ENCODE results near the gene AHSG. TPM values are rescaled to one million over a fixed set of nuclear protein-coding genes. Genes with fewer than 3 reads are reported as not detected.
"Not testable (repeated sequence)": the region's sequence is repeated elsewhere in the genome, so short reads cannot be mapped to it uniquely, and the experiment has no call there.

AHSG gene
- total and polyA plus RNA-seq, 5 experiments from 2014 or later, result not detected

DNA sequence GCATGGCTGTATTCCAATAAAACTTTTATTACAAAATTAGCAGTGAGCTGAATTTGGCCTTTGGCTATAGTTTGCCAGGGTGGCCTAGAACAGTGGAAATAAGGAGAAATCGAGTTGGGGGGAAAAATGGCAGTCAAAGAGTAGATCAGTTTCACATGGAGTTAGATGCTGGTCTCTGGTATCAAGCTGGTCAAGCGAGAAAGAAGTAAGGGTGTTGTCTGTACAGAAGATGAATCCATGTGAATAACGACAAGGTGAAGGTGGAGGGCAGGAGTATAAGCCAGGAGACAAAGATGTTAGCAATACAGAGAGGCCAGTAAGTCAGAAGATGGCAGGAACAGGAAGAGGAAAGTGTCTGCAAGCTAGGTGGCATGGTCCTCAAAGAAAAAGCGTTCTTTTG is 11.7 kb downstream of the AHSG start:
- ATAC-seq (no peak), DNase-seq (no peak)
- peaks cover 7 to 15% (median 12%) of the 10 kb centered on the region in 5 donors for H3K27me3 Mint-ChIP-seq
- H3K36me3 Mint-ChIP-seq, result no peaks in the 10 kb centered on the region
- POLR2A ChIA-PET, result no interaction called here
- H3K9me3 Mint-ChIP-seq, result no peaks in the 10 kb centered on the region
- no peaks in the 10 kb centered on the region for H3K4me1 Mint-ChIP-seq
- no peak overlapping the region for H3K4me3 Mint-ChIP-seq
- H3K27ac Mint-ChIP-seq, result no peak overlapping the region

DNA sequence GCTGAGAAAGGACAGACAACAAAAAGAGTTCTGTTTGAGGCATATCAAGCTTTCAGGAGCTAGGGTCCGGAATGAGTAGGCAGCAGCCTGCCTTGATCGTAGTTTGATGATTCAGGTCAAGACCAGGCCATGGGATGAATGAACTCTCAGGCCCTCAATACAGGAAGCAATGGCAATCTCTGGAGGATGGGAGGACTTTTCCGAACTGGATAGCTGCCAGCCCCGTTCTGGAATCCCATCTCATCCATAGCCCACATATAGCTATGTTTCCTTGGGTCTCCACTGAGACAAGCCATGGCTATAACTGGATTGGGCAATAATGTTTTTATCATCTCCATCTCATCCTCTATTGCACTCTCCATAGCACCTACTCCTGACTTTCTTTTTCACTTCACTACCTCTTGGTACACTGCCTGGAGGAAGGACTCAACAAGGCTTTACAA is 12.8 kb downstream of the AHSG start:
- Mint-ChIP-seq H3K27me3 (peaks cover 7 to 17% (median 13%) of the 10 kb centered on the region in 5 donors), H3K4me3 (no peak overlapping the region), H3K27ac (no peak overlapping the region), H3K9me3 (no peaks in the 10 kb centered on the region), H3K36me3 (no peaks in the 10 kb centered on the region), H3K4me1 (no peaks in the 10 kb centered on the region)
- POLR2A ChIA-PET, result no interaction called here
- DNase-seq (no peak), ATAC-seq (no peak)

GRCh38 chr3:186626254-186626847 is 13.5 kb downstream of the AHSG start:
- no peak overlapping the region for H3K4me3 Mint-ChIP-seq
- no peaks in the 10 kb centered on the region for H3K36me3 Mint-ChIP-seq
- ATAC-seq (no peak), DNase-seq (no peak)
- H3K27me3 Mint-ChIP-seq, result peaks cover 7 to 19% (median 11%) of the 10 kb centered on the region in 5 donors
- H3K27ac Mint-ChIP-seq, result no peak overlapping the region
- no peaks in the 10 kb centered on the region for H3K9me3 Mint-ChIP-seq
- H3K4me1 Mint-ChIP-seq, result no peaks in the 10 kb centered on the region
- POLR2A ChIA-PET, result no interaction called here

GRCh38 chr3:186627852-186628414 is 15.1 kb downstream of the AHSG start:
- no peak for DNase-seq
- no peaks in the 10 kb centered on the region for H3K9me3 Mint-ChIP-seq
- H3K27ac Mint-ChIP-seq, result no peak overlapping the region
- H3K36me3 Mint-ChIP-seq, result no peaks in the 10 kb centered on the region
- POLR2A ChIA-PET, result no interaction called here
- peaks cover 3 to 17% (median 4%) of the 10 kb centered on the region in 5 donors for H3K27me3 Mint-ChIP-seq
- no peaks in the 10 kb centered on the region for H3K4me1 Mint-ChIP-seq
- H3K4me3 Mint-ChIP-seq, result no peak overlapping the region
- no peak for ATAC-seq

DNA sequence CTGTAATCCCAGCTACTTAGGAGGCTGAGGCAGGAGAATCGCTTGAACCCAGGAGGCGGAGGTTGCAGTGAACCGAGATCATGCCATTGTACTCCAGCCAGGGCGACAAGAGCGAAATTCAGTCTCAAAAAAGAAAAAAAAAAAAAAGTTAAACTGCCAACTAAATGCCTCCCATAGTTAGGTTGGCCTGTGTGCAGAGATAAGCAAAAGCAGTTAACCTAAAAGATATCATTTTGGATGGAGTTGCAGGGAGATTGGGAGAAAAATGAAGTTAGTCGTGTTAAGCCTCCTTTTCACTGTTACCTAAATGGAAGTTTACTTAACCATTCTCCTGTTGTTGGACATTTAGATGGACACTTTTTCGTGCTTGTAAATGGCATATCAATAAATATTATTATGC is 15.9 kb downstream of the AHSG start:
- no peak for ATAC-seq
- POLR2A ChIA-PET, result no interaction called here
- Mint-ChIP-seq H3K36me3 (no peaks in the 10 kb centered on the region), H3K27me3 (peaks cover 0 to 14% (median 4%) of the 10 kb centered on the region in 5 donors), H3K4me1 (no peaks in the 10 kb centered on the region), H3K4me3 (no peak overlapping the region), H3K27ac (no peak overlapping the region), H3K9me3 (no peaks in the 10 kb centered on the region)
- DNase-seq, result no peak

DNA sequence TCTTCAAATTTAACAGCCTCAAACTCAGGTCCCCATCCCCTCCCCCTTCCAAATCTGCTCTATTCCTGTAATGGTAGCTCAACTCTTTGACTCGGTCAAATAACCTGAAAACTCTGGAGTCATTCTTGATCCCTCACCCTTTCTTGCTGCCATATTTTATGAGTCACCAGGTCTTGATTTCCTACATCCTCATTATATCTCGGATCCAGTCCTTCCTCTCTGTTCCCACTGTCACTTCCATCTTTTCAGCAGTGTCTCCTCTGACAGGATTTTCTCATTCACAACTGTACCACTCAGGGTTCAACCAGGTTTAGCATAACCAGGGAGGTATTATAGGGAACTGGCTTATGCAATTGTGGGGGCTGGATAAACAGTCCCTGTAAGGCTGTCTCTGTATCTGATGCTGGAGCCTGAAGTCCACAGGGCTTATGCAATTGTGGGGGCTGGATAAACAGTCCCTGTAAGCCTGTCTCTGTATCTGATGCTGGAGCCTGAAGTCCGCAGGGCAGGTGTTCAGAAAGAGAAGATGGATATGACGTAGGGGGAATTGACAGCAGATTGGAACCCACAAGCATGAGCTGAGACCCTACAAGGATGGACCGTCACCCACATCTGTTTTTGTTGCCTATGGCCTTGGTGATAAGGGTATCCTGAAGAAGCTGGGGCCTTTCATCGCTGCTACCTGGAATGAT is 18.2 kb downstream of the AHSG start:
- Mint-ChIP-seq H3K9me3 (no peaks in the 10 kb centered on the region), H3K27me3 (peaks cover 0 to 18% (median 4%) of the 10 kb centered on the region in 5 donors), H3K36me3 (no peaks in the 10 kb centered on the region), H3K27ac (no peak overlapping the region), H3K4me3 (no peak overlapping the region), H3K4me1 (no peaks in the 10 kb centered on the region)
- DNase-seq, result no peak
- POLR2A ChIA-PET, result no interaction called here
- no peak for ATAC-seq

DNA sequence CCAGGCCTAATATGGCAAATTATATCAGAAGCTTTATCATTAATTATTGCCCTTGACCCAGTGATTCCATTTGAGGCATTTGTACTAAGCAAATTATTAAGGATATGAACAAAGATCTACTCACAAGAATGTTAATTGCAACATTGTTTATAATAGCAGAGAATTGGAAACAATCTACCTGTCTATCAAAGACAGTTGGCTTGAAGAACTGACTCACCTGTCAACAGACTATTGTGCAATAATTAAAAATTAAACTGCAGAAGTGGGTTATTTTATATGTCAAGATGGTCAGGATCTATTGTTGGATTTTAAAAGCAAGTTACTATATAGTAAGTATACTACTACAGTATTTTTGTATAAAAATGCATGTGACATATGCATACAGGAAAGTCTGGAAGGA is 20.6 kb downstream of the AHSG start:
- Mint-ChIP-seq H3K36me3 (no peaks in the 10 kb centered on the region), H3K27ac (no peak overlapping the region), H3K4me3 (no peak overlapping the region), H3K27me3 (peaks cover 0 to 19% (median 7%) of the 10 kb centered on the region in 5 donors), H3K9me3 (no peaks in the 10 kb centered on the region), H3K4me1 (no peaks in the 10 kb centered on the region)
- POLR2A ChIA-PET, result no interaction called here
- ATAC-seq, result no peak
- no peak for DNase-seq

DNA sequence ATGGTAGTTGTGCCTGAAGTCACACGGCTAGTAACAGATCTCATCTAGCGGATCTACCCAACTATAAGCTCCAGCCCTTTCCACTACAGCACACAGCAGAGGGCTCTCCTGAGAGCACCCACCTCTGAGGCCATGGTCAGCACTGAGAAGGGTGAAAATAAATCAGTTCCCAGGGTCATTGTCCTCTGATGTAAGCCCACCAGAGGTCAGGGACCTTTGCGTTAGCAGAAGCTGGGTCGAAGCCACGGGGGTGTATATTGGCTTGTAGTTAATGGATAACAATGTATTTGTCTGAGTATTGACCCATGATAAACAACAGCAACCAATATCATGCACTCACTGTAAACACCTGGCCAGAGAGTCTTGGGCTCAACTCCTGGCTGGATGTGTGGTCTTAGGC is 21.3 kb downstream of the AHSG start:
- H3K9me3 Mint-ChIP-seq, ATAC-seq, H3K4me3 Mint-ChIP-seq, DNase-seq, H3K27ac Mint-ChIP-seq, POLR2A ChIA-PET, H3K4me1 Mint-ChIP-seq, H3K36me3 Mint-ChIP-seq: not testable (repeated sequence)
- H3K27me3 Mint-ChIP-seq, result peaks cover 0 to 18% (median 15%) of the 10 kb centered on the region in 5 donors

- POLR2A ChIA-PET, result no interaction called here
- Mint-ChIP-seq H3K9me3 (no peaks in the 10 kb centered on the region), H3K4me3 (no peak overlapping the region), H3K27me3 (peaks cover 0 to 18% (median 12%) of the 10 kb centered on the region in 5 donors), H3K4me1 (no peaks in the 10 kb centered on the region), H3K36me3 (no peaks in the 10 kb centered on the region), H3K27ac (no peak overlapping the region)
- ATAC-seq, result no peak
- DNase-seq, result no peak
Measured at GRCh38 chr3:186635532-186635931, 22.7 kb downstream of the AHSG start.

DNA sequence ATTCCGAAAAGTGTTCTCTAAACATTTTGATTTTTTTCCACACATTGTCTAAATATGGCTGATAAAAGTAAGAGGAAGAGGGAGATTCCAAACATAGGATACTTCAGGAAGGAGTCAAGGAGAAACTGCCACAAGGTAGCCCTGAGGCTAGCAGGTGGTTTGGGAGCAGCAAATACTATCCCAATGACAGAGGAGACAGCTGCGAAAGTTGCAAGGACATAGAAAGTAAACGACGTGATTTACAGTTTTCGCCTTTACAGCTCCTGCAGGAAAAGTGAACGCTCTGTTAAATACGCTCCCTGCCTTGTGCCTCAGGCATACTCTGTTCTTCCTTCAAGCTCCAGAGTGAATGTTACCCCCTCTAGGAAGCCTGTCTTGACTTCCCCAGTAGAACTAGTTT is 23.7 kb downstream of the AHSG start:
- POLR2A ChIA-PET, result no interaction called here

DNA sequence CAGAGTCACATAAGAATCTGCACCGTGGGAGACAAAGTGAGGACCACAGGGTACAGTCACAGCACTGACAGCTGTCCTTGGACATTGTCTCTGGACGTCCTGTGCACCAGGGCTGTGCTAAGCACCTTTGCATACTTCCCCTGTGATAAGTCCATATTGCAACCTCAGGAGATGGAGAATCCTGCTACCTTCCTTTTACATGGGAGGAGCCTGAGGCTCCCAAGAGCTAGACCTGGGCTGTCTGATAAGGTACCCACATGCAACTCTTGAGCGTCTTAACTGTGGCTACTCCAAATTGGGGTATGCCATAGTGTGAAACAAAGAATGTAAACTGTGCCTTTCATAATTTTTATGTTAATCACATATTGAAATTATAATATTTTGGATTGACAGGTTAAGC is 24.8 kb downstream of the AHSG start:
- ATAC-seq (no peak), DNase-seq (no peak)
- Mint-ChIP-seq H3K4me3 (no peak overlapping the region), H3K36me3 (no peaks in the 10 kb centered on the region), H3K27ac (no peak overlapping the region), H3K9me3 (no peaks in the 10 kb centered on the region), H3K27me3 (peaks cover 0 to 20% (median 9%) of the 10 kb centered on the region in 5 donors), H3K4me1 (no peaks in the 10 kb centered on the region)
- POLR2A ChIA-PET, result no interaction called here

More for the DNA sequence above, 23.7 kb downstream of the AHSG start:
- H3K9me3 Mint-ChIP-seq, result no peaks in the 10 kb centered on the region
- no peaks in the 10 kb centered on the region for H3K36me3 Mint-ChIP-seq
- peaks cover 0 to 14% (median 9%) of the 10 kb centered on the region in 5 donors for H3K27me3 Mint-ChIP-seq
- no peak overlapping the region for H3K27ac Mint-ChIP-seq
- ATAC-seq, result no peak
- H3K4me3 Mint-ChIP-seq, result no peak overlapping the region
- H3K4me1 Mint-ChIP-seq, result no peaks in the 10 kb centered on the region
- no peak for DNase-seq

GRCh38 chr3:186638259-186638658 is 25.4 kb downstream of the AHSG start:
- ATAC-seq (no peak), DNase-seq (no peak)
- no peaks in the 10 kb centered on the region for H3K36me3 Mint-ChIP-seq
- no peaks in the 10 kb centered on the region for H3K9me3 Mint-ChIP-seq
- no peak overlapping the region for H3K27ac Mint-ChIP-seq
- POLR2A ChIA-PET, result no interaction called here
- no peak overlapping the region for H3K4me3 Mint-ChIP-seq
- no peaks in the 10 kb centered on the region for H3K4me1 Mint-ChIP-seq
- peaks cover 0 to 22% (median 9%) of the 10 kb centered on the region in 5 donors for H3K27me3 Mint-ChIP-seq

DNA sequence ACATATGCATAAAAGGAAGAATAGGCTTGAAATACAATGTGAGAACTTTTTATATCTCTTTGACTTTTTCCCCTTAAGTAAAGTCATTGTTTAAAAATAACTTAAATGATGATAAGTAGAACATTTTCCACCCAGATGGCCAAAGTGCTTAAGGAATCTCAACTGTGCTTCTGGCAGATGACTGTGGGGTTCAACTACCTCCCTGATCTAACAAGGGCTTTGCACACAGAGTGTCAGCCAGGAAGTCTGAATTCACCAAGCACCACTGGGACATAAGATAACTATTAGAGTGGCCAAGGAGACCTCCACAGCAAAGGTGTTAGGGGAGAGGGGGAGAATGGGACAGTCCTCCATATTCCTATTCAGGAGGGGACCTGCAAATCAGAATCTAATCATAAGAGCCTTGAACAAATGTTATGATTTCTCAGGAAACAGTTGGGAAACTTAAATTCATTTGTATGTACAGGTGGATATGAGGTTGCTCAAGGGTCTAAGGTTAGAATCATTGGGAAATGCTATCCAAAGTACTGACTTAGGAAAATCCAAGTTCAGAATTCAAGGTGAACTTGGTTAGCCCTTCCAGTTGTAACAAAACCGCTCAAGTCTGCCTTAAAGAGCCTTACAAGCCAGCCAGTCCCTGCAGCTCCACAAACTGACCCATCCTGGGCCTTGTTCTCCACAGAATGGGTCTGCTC is 27.1 kb downstream of the AHSG start, which contains the start of gene FETUB:
FETUB (plus strand) TSS at position 622 of the 695 bp plus-strand sequence; CDS start at position 684, 62 bp downstream.
- Mint-ChIP-seq H3K27me3 (peaks cover 0 to 22% (median 8%) of the 10 kb centered on the region in 5 donors), H3K27ac (no peak within 1 kb of the TSS), H3K9me3 (no peaks in the 10 kb centered on the region), H3K4me3 (no peak within 1 kb of the TSS), H3K4me1 (no peaks in the 10 kb centered on the region), H3K36me3 (no peaks in the 10 kb centered on the region)
- DNase-seq (no peak), ATAC-seq (no peak)
- POLR2A ChIA-PET, result no interaction called here

Measured in naive thymus-derived CD8-positive, alpha-beta T cell (primary cell).